SKM-1 (cell line): ENCODE measurements around the gene KDM4C.

Experiments
- DNase-seq: peaks from one replicate; lab custom pipeline; 2025; ENCODE audit not compliant: unreplicated experiment; lab: John Stamatoyannopoulos, UW

The KDM4C gene

GRCh38 chr9:7129391-7129790 is 371.6 kb downstream of the KDM4C start:
- DNase-seq, result no peak

GRCh38 chr9:7130266-7130820 is 372.6 kb downstream of the KDM4C start:
- no peak for DNase-seq

DNA sequence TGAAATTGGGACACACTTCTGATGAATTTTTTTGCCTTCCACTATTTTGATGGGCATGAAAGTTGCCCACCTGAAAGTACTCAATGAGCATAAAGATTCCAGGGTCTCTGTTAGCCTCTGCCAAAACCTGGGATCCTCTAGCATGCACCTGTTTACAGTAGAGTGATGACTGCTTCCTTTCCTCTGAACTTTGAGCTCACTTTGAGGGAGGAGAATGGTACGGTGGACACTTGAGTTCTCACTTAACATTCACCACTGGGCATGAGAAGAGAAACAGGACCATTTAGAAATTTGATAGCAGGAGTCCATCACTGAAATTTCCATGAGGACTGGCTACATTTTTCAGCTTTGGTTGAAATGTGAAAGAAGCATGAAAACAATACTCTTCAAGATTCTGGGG is 374.8 kb downstream of the KDM4C start:
- no peak for DNase-seq

DNA sequence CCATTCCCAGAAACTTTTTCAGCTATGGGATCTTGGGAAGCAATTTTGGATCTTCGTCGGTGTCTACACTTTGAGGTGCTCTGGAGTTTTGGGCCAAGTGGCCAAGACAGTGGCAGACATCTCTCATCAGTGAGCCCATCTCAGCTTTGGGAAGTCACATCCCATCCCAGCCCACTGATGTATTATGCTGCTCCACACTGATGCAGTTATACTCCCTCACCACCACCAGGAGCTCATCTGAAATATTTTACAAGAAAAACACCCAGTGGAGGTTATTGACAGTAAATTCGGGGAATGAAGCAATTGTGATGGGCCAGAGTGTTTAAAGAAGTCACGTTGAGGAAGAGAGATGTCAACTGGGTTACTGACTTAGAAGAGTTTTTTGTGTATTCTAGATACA is 378.0 kb downstream of the KDM4C start:
- no peak for DNase-seq

GRCh38 chr9:7137040-7137439 is 379.3 kb downstream of the KDM4C start:
- DNase-seq, result no peak

GRCh38 chr9:7137571-7137970 is 379.8 kb downstream of the KDM4C start:
- no peak for DNase-seq

GRCh38 chr9:7139886-7140285 is 382.1 kb downstream of the KDM4C start:
- DNase-seq, result no peak

DNA sequence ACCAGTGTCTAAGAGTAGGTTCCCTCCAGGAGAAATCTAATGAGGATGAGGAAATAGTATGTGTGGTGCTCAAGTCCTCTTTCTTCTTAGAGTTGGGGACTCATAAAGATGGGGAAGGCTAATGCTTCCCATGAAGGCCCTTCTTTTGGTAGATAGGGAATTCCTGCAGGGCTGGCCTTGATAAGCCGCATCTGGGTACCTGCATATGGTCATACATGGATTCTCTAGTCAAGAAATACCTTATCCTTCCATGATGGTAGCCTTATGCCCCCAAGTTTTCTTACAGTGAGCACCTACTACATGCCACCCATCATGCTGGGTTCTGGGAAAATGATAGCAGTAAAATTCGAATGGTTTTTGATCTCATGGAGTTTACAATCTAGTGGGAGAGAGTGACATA is 382.6 kb downstream of the KDM4C start:
- no peak for DNase-seq

DNA sequence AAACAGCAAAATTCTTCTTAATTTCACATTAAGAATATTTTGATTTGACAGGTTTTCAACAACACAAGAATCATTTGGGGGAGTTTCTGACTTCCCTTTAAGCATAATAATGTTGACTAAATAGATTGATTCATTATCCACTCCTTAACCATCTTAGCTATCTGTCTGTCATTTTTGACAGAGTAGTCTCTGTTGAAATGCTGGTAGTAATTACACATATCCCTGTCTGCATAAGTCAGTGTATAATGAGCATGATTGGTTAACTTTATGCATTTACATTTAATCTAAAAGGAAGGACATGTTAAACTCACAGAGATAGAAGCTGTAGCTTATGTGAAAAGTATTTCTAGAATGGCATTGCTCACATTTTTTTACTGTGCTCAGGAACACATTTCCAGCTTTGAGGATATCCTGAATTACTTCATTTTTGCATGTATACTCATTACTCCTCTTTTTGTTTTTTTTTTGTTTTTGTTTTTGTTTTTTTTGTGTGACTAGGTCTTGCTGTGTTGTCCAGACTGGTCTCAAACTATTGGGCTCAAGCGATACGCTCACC is 385.9 kb downstream of the KDM4C start:
- DNase-seq, result no peak

GRCh38 chr9:7144265-7145046 is 386.7 kb downstream of the KDM4C start:
- no peak for DNase-seq

GRCh38 chr9:7145361-7146069 is 387.7 kb downstream of the KDM4C start:
- DNase-seq, result no peak

DNA sequence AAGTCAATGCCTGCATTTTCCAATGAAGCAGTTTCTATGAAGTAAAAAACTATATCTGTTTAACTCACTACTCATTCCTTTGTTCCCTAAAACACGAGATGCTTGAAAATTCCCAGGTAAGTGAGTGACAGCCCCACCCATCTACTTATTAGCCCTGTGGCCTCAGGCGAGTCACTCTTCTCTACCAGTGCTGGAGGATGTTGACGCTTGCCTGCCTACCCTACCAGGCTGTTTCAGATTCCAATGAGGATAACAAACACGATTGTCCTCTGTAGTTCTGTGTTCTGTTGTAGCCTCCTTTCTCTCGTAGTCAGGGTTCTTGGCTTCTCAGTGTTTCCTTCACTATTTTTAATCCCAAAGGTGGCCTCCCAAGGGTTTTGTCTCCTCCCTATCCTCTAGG is 388.8 kb downstream of the KDM4C start:
- DNase-seq, result no peak

DNA sequence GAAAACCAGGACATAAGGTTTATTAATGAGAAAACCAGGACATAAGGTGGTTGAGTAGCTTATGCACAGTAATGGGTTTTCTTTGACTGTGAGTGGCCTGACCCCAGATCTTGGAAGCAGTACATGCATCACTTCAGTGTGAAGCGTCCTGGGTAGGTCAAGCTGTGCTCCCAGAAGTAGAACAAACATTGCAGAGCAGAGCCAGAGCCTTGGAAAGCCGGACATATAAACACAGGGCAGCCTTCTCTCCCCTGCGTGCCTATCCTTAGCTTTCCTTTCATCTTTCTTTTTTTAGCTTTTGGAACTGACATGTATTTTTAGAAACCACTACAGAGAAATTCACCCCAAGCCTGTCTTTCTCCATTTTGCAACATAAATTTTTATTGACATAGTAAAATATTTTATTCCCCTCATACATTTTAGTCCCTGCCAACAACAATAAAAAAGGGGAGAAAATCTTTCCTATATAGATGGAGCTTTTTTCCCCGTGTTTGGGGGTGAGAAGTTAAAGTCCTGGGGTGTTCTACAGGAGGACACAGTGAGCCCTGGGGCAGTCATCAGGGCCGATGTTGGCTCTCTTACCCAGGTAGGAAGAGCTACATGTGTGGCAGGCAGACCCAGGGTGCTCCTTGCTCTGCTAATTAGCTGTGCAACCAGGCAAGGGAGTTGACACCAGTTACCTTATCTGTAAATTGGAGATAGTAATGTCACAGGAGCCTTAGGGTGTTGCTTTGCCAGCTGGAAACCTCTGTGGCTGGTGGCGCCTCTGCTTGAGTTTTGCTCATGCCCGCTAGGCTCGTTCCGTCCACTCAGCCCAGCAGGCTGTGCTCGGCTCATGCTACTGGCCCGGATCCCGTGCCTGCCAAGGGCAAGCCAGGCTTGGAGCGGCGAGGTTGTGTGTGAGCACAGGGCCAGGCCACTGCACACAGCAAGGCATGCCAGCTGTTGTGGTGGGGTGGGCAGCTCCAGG is 389.6 kb downstream of the KDM4C start:
- no peak for DNase-seq

DNA sequence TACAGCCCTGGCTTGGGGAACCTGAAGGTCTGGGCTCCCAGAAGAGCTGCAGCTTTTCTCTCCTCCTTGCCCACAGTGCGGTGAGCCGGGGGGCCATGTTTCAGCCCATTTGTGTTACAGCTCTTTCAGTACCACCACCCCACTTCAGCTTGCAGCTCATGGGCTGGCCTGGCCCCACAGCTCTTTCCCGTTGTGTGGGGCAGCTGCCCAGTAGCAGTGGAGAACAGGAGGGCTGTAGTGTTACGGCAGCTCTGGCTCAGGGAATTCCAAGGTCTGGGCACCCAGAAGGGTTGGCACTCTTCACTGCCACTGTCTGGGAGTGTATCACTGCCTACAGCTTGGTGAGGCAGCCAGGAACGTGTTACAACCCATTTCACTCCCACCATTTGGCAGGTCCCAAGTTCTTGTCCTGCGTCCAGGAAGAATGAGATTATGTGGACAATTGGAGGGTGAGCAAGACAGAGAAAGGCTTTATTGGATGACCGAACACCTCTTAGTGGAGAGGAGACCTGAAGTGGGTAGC is 390.5 kb downstream of the KDM4C start:
- DNase-seq, result no peak

DNA sequence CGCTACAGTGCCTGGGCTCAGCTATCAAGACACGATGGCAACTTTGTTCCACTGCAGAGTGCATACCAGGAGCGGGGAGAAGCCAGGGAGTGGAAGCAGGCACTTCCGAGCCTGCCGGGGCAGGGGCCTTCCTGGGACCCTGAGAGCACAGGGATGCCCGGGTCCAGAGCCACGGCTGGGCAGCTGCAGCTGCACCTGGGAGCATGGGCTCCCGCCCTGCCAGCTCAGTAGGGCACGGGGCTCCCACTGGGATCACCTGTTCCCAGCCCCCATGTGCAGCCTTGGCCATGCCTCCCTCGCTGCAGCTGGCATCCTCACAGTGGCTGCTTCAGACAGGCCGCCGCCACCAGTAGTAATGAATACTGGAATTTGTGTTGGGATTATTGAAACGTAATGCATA is 391.5 kb downstream of the KDM4C start:
- no peak for DNase-seq

DNA sequence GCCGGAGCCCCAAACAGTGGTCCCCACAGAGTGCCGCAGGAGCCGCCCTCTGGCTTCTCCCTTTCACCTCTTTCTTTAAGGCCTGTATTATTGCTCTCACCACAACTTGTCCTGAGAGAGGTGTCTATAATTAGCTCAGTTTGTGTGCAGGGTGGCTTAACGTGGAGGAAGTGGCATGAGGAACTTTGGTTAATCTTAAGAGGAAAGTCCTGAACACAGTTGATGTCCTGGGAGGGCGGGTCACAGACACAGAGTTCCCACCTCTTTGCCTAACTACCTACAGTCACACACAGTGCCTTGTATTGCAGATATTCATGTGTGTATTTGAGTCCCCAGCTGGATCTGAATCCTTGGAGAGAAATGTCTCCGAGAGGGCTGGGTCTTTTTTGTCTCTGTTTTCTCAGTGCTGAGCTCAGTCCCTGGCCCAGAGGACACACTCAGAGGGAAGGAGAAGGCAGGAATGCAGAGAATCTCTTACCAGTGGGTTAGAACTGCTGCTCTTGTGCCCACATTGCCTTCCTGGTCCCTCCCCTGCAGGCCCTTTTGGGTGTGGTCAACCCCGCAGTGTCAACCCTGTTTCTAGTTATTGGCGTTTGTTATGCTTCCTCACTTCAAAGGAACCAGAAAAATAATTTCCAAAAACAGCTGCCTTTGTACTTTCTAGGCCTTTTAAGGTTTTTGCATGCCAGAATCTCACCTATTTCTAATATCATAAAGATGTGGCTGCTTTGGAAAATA is 392.5 kb downstream of the KDM4C start:
- DNase-seq, result peak; percentile 80

DNA sequence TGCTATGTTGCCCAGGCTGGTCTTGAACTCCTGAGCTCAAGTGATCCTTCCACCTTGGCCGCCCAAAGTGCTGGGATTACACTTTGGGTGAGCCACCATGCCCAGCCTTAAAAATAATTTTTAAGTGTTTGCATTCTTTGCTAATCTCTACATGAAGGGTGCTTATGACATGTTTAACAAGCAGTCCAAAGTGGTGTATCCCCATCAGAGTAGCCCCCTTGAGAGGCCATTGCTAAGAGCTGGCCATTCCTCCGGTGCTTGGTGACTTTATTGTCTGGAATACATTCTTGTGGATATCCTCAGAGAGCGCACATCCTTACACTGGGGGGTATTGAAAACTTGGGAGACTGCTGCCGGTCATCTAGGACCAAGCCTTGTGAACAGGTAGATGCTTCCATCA is 395.4 kb downstream of the KDM4C start:
- no peak for DNase-seq

DNA sequence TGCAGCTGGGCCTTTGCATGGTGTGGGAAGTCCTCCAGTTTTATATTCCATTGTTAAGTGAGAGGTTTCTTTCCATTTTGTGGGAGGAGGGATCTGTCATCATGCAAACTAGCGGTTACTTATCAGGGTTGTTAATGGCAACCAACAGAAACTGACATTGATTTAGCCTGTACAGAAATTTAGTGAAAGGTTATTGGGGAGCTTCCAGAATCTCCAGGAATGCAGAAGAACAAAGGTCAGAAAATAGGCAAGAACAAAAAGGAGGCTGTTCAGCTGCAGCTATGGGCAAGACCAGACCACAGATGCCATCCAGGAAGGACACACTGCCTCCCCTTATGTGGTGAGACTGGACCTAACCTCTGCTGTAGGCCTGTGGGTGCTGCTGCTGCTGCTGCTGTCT is 395.8 kb downstream of the KDM4C start:
- DNase-seq, result no peak

DNA sequence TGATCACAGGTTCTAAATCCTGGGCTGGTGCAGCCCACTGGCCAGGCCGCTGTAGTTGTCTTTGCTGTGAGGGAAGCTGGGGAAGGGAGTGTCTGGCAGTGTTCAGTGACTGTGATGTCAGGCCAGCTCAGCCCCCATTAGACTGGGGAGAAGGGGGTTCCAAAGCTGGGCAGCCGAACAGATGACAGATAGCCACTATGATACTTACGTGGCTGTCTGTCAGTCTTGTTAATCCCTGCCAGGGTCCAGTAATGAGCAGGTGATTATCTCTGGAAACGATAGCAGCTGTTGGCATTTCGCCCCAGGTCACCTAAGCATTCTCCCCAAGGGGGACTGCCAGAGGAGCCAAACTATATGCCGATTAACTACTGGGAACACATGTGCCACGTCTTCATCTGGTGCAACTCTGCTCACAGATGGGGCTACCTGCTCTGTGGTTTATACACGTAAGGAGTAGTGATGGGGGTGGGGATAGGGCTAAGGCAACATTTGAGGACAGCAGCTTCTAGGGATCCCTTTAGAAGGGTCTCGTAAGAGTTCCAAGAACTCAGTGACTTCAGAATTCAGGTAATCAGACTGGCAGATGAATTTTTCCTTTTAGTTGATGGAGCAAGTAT is 396.3 kb downstream of the KDM4C start:
- no peak for DNase-seq

DNA sequence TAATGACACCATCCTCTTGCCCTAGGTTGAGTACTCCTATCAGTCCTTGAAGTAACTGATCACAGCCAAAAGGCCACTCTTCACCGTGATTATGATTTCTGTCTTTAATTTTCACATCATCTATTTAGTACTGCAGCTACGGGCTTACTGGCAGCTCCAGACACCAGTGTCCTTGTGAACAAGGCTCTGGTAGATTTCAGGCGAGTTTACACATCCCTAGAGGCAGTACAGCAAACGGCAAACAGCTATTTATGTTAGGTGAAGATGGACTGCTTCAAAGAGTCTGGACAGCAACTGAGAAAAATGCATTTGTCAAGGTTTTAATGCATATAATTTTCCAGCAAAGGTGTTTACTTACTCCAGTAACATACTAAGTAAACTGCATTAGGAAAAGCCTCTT is 396.9 kb downstream of the KDM4C start:
- DNase-seq, result no peak
